Activated CD4-positive, alpha-beta T cell treated with anti-CD3 and anti-CD28 coated beads for 1 hour (primary cell): ENCODE results near the gene FMNL2.

Experiments
- DNase-seq: peaks from one replicate; pipeline ENCODE4 v3.0.0-alpha.2; 2020

Gene FMNL2

DNA sequence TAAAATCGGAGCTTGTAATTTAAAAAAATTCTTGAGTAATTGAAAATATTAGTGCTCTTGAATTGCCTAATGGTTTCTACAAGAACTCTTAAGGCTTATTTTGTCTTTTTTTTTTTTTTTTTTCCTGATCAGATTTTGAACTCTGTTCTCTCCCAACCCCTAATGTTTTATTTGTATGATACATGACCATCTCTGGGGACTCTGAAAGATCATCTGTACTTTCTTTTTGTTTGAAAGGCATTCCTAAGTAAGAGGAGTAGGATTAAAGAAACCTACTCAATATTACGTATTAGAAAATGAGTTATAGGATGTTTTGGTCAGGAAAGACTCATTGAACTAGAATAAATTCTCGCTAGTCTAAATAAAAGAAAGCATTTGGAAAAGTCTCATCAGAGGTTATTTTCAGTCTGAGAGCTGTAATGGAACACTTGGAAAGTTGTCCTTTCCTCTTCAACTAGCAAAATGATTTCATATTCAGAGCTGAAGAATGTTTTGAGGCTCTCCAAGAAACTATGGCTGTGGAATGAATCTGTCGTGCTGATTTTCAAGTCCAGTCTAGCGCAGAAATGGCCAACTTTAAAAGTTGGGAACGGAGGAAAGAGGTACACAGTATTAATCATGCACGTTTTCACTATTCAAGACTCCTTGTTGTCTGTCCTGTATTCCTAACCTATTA is 199.6 kb downstream of the FMNL2 start:
- no peak for DNase-seq

DNA sequence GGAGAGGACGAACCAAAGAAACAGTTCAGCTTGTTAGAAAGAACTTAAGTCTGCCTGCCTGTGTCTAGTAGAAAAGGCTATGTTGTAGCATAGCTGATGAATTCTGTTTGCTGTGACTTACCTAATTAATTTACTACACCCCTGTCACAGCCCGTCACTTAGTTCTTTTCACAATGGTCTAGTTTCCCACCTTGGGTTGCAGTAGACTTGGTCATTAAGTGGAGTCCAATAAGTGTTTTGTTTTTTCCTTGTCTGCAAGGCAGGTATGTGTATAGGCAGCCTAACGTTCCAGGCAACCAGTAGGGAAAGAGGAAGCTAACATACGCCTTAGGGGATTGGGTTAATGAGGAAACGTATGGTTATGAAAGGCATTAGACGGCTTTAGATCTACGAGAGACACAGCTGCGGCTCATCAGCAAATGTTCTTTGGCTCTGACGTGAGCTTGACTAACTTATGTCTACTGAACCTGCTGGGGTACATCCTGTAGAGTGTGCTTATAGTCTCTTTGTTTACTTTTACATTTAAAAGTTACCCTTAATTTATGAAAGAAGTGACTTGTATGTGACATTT is 202.2 kb downstream of the FMNL2 start:
- DNase-seq = no peak

DNA sequence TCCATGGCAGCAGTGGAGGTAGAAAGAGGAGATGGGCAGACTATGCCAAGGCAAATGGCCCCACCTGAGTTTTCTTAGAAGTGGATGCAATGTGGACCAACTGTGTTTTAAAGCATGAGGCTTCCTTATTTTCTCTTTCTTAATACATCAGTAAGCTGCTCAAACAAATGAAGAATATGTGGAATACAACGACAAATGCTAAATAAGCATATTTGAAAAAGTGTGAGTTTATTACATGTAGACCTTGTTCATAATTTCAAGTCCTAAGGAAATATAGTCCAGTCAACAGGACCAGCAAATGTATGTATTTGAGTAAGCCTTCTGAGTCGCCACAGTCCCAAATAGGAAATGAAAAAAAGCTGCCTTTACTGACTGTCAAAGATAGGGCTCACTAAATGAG is 204.4 kb downstream of the FMNL2 start:
- no peak for DNase-seq

DNA sequence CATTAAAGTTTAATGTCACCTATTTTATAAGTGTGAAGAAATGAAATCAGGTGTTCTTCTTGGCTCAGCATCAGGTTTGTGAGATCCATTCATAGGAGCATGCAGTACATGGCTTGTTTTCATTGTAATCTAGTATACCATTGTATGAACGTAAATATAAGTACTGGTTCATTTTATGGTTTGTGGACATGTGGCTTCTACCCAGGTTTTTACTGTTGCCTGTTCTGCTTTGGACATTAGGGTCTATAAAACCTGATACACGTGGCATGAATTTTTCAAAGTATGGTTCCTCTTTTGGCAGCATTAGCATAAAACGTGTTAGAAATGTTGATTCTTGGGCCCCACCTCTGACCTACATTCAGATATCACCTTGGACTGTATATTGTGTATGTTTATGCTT is 206.7 kb downstream of the FMNL2 start:
- DNase-seq = no peak

DNA sequence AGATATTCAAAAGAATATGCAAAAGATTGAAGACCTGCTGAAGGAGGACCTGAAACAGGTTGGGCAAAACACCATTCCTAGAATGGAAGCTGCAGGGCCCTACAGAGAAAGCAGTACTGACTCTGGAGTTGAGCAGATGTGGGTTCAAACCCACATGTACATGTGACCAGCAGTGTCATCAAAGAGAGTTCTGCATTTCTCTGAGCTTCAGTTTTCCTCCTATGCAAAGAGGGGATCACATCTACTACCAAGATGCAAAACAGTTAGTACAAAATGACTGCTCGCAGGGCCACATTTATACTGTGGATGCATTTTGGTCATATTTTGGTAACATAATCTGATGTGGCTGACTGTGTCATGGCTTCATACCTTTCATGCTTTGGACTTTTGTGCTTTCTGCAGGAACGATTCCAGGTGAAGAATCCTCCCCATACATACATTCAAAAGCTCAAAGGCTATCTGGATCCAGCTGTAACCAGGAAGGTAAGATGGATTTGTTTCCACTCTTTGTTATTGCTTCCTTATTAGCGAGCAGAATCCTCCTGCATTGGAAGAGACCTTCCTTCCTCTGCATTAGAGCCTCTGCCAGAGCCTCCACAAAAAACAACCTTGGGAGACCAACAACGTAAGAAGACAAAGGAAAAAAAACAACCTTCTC is 207.5 kb downstream of the FMNL2 start:
- no peak for DNase-seq

DNA sequence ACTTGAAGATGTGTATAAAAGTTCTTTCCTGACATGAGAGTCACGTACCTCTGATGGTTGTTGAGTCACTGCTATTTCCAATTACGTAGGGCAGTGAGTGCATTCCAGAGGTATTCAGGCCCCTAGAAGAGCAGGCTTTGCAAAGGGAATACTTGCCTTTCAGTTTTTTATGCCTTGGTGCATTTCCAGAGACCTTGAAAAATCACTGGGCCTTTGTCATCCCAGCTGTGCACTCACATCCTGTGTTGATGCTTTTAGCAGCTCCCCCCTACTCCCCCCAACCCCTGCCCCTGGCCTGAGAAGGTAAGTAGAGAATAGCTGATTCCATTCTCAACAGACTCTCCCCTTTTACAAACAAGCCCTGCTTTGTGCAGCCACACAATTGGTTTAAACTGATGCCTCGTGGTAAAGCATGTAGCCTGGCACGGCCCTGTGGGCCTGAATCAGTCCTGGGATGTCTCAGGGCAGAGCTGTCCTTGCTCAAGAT is 208.1 kb downstream of the FMNL2 start:
- DNase-seq = no peak

DNA sequence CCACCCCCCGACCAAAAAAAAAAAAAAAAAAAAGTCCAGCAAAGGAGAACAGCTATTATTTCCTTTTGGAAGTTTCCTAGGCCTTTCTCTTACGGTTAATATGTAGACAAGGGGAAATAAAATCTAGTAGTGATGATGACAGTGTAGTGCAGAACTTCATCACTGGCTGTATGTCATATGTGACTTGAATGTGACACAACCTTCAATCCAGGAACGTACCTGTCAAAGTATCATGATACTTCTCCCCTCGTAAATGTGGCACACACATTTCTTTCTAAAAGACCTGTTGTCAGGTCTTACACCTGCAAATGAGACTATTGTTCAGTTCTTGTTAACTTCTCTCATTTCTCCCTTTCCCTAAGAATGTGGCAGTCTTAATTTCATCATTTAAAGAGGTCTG is 208.7 kb downstream of the FMNL2 start:
- no peak for DNase-seq

DNA sequence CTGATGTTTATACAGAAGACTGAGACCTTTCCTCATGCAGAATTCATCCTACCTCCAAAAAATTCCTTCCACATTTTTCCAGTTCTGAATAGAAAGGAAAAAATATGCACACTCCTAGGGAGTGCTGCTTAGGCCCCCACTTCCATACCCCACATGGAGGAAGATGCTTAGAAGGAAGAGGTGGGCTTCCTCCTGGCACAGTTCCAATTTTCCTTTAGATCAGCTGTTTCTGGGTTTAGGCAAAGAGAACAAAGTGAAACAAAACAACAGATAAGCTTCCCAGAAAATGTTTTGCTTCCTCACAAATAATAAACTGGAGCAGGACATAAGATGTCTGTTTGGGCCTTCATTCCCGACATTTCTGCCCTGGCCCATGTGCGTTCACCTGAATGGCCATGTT is 209.7 kb downstream of the FMNL2 start:
- DNase-seq = no peak

DNA sequence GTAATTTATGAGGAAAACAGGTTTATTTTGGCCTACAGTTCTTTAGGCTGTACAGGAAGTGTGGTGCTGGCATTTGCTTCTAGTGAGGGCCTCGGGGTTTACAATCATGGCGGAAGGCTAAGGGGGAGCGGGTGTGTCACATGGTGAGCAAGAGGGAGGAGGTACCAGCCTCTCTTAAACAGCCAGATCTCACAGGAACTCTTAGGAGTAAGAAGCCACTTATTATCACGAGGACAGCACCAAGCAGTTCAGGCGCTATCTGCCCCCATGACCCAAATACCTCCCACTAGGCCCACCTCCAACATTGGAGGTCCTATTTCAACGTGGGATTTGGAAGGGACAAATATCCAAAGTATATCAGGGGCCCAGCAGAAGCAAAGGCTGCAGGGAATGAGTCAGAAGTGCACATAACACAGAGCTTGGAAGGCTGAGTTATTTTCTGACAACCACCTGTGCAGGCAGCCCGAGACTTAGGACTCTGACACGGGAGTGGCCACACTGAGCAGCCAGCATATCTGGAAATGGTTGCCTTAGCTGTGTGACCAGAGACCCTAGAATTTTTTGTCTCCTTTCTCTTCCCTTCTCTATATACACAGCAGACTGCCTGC is 211.4 kb downstream of the FMNL2 start:
- DNase-seq = no peak

DNA sequence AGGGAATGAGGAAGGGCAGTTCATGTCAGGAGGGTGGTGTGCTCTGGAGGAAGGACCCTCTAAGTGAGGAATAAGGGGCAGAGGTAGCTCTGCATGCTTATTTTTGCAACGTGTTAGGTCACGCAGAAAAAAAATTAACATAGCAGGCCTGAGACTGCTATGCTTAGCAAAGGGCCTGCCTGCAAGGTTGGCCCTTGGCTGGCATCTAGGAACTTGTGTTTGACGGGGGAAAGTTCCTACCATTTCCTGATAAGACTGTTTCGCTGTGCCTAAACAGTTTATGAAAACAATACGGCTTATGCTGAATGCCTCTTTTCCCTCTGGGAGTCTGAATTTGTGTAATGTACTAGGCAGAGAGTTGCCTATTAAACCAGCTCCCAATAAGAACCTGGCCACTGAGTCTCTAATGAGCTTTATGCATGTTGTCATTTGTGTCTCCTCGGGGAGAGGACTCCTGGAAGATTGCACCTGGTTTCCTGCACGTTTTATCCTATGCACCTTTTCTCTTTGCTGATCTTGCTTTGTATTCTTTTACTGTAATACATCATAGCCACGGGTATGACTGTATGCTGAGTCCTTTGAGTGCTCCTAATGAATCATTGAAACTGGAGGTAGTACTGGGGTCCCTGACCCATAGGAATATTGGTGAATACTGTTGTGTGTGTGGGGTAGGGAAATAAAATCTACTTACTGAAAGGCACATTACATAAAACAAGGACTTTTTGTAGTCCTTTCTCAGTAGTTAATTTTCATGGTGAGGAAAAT is 213.3 kb downstream of the FMNL2 start:
- no peak for DNase-seq

DNA sequence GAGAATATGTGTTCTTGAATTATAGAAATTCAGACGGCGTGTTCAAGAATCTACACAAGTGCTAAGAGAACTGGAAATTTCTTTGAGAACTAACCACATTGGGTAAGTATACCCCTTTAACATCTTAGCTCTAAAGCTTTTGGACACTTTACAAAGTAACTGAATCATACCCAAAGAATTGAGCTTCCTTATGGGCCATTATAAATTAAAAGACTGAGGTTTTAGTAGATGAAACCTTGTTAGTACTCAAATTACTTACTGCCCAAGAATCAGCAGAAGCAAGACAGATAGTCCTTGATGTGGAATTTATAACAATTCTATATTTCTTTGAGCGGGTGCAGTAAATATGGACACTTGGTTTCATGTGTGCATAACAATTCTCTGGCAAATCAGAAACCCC is 214.0 kb downstream of the FMNL2 start:
- DNase-seq = no peak

DNA sequence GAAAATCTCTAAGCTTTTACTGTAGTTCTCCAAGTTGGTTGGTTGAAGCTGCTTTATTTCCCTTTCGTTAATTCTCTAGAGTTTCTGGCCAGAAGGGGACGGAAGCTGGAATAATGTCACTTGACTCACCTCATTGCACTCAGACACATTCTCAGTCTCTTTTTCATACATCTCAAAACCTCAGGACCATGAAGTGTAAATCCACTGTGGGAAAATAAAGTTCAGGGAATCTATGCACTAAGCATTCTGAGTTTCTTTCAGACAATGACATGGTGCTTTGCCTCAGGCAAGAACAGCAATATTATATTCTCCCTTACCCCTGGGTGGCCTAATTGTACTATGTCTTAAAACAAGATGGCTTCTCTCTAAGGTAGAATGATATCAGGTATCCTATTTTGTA is 214.4 kb downstream of the FMNL2 start:
- no peak for DNase-seq

DNA sequence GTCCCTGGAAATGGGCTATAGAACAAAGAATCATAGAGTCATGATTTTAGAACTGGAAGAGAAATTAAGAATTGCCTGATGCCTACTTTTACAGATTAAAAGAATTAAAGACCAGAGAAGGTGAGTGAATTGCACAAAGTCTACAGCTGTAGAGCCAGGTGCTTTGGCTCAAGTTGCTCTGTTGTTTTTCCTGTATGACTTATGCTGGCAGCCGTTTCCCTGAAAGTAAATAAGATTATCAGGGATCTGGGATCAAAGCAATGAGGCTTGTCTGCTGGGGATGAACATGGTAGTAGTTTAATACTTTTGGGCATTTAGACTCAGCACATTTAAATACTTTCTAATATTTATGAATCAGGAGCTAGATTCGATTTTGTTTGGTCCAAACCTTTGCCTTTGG is 215.4 kb downstream of the FMNL2 start:
- no peak for DNase-seq

DNA sequence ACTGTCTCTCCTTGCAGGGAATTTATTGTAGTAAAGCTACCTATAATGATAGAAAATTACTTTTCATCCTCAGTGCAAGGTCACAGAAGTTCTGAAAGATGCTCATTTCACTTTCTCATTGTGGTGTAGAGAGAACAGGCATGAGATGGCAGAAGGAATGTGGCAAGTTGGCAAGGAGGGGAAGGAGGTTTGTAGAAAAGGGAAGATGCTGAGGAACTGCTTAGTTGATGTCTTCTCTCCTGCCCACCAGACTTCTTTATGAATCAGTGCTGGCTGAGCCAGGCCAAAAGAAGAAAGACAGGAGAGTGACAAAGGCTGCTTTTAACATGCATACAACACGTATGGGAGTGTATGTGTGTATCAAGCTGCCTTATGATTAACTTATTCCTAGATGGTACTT is 217.9 kb downstream of the FMNL2 start:
- DNase-seq = no peak

DNA sequence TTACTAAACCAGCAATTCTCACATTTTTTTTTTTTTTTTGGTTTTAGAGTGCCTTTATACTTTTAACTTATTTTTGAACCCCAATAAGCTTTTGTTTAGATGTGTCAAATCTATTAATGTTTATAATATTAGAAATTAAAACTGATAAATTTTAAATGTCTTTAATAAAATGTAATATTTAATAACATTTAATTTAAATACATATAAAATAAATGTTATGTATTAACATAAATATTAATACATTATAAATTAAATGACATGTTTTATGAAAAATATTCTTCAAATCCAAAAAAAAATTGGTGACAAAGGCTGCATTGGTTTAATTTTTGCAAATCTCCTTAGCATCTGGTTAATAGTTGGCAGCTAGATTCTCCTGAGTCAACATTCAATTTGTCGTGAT is 218.5 kb downstream of the FMNL2 start:
- DNase-seq = no peak

DNA sequence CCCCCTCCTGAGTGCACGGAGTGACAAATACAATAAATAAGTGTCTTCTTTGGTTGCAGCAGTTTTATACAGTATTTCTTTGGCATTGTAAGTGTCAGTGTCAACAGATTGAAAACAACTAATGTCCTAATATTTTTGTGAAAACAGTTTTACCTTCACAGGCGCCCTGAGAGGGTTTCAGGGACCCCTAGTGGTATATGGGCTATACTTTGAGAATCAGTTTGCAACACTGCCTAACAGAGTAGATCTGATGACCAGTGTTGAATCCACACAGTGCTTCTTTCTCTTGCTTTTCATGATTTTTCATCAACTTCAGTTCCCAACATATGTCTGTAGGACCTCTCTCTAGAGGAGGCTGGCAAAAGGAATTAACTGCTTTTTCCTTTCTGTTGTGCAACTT is 220.1 kb downstream of the FMNL2 start:
- no peak for DNase-seq

DNA sequence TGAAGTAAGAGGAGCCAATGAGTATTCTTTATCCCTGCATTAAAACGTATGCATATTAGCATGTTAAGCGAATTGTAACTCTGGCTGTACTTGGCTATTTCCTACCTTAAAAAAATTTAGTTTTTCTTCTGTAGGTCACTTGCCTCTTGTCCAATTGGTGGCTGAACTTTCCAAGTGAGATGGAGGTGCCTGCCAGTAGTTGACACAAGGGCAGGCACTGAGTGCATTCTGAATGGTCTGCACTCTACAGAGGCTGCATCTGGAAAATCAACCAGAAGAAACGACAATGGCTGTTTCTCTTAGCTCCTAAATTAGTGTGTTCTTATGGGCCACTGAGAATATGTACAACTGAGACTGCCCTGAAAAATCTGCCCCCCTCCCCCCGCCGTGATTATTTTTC is 221.5 kb downstream of the FMNL2 start:
- no peak for DNase-seq

DNA sequence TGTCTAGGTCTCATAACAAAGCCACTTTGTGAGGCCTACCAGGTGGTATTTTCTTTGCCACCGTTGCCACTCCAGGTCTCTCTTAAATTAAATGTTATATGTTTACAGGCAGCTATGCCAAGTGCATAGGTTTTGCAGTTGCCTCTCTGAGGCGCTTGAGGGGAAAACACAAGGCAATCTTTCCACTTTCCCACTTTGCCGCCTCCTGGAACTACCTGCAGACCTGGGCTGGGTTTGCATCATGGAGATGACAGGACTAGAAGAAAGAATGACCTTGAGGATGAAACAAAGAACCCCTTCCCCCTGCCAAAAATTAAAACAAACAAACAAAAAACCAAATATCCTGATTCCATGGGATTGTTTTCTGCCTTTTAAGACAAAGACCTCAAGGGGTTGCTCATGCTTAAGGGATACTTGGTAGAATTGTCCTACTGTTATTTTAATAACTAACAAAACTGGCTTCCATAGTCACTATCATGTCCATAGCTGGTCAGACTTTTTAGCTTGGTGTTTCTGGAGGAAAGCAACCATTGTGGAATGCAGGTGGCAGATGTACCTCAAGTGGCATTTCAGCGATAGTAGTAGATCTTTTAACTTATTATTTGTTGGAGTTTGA is 222.4 kb downstream of the FMNL2 start:
- no peak for DNase-seq

DNA sequence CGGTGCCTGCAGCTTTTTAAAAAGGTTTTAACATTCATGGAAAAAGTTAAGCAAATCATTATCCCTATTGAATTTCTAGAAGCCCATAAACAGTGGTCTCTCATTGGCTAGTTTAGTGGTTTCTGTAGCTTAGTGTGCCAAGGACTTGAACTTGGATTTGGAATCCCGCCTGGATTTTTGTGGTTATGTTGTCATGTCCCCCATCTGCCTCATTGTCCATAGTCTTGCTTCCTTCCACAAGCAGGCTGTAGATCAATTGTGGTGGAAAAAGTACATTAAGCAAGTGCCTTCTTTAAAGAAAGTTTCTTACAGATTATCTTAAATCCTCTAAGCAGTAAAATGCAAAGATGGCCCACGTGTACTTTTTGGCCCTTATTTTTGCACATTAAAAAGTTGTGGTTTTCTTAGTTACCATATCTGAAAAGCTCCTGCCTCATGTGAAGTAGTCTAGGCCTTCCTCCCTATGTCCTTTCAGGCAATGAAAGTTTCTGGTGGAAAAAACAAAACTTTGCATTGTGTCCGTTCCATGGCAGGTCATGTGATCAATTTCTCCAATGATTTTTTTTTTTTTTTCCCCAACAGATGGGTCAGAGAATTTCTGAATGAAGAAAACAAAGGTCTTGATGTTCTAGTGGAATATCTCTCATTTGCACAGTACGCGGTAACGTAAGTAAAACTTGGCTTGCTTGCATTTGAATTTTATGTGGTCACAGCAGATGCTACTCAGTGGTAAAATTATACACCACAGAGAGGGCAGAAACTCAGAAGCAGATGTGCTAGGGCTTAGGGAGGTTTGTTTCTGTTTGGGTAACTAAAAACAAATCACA is 223.4 kb downstream of the FMNL2 start:
- no peak for DNase-seq

DNA sequence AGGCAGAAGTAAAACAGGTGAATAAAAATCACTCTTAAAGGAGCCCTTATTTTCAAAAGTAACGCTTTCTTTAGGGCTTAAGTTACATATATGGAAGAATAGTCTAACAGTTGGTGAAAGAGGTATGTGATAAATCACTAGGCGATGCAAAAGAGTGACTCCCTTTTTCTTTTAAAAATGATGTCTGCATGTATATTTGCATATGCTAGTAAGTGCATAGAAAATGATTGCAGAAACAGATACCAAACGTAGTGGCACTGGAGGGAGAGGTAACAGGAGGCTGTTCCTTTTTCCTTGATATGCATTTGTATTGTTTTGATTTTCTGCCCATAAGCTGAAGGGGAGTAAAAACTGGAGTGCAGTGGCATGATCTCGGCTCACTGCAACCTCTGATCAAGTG is 224.0 kb downstream of the FMNL2 start:
- no peak for DNase-seq

DNA sequence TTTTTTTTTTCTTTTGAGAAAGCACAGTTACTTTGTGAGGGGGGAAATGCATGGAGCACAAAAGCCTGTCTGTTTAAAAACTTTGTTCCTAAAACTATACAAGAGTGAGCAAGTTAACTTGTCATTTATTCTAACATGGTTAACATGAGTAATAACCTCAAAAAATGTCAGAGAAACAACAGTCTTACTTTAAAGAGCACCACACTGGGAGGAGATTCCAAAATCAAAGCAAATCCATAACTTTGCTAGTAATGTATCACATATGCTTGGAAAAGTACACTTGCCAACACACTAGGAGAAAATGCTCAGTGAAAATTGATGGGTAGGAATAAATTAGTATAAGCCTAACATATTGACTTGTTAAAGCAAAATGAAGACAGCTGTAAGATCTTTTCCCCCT is 225.2 kb downstream of the FMNL2 start:
- DNase-seq = no peak
